GM18520 (cell line): ENCODE measurements around the gene IL33.

ENCODE experiments used
- ATAC-seq: cut with Tn5 transposase; IDR thresholded peaks from one replicate; pipeline ENCODE4 v1.9.1; 2021; ENCODE audit not compliant: unreplicated experiment

IL33 gene

GRCh38 chr9:6277417-6277816 is 61.8 kb downstream of the IL33 start:
- no peak for ATAC-seq

DNA sequence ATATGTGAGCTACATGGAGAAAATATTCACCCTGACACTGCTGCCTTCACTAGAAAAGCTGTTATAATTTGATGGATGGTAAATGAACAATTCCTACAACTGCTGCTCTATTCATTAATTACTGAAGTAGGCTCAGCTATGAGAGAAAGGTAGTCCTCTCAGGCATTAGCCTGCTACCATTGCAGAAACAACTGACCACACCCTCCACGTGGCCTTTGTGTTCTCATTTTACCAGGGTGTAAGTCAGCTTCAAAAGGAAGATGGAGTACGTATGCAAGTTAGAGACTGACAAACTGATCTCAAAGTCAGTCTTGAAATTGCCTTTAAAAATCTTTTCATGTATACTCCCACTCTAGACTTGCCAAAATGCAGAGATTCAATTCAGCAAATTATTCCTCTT is 86.3 kb downstream of the IL33 start:
- no peak for ATAC-seq

- no peak for ATAC-seq
Measured at GRCh38 chr9:6302417-6302816, 86.8 kb downstream of the IL33 start.

- no peak for ATAC-seq
Measured at GRCh38 chr9:6304232-6304631, 88.6 kb downstream of the IL33 start.

- ATAC-seq, result peak; percentile 46
Measured at GRCh38 chr9:6305954-6306563, 90.5 kb downstream of the IL33 start.
